ENCODE measurements around the gene FOXA1. TPM values are rescaled to one million over a fixed set of nuclear protein-coding genes. Genes with fewer than 3 reads are reported as not detected.
"Not testable (repeated sequence)": the region's sequence is repeated elsewhere in the genome, so short reads cannot be mapped to it uniquely, and the experiment has no call there.

Gene FOXA1
- total RNA-seq, 1 donor from 2014 or later, result 0.40 TPM

DNA sequence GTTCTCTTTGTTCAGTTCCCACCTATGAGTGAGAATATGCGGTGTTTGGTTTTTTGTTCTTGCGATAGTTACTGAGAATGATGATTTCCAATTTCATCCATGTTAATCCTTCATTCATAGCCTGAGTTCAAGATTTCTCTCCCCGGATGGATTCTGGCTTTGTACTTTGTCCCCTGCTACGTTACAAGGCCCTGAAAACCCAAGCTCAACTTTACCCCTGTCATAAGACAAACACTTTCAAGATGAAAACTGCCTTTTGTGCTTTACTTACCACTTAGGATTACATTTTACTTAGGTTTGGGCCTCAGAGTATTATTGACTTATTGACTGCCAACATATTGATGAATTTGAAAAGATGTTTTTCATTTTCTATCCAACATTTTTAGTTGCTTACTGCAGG lies 36.3 kb downstream of the FOXA1 start:
- no peak for DNase-seq (ENCODE audit: low read depth)

DNA sequence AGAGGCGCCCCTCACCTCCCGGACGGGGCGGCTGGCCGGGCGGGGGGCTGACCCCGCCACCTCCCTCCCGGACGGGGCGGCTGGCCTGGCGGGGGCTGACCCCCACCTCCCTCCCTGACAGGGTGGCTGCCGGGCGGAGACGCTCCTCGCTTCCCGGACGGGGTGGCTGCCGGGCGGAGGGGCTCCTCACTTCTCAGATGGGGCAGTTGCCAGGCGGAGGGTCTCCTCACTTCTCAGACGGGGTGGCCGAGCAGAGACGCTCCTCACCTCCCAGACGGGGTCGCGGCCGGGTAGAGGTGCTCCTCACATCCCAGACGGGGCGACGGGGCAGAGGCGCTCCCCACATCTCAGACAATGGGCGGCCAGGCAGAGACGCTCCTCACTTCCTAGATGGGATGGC lies 39.5 kb downstream of the FOXA1 start:
- DNase-seq (ENCODE audit: low read depth), result not testable (repeated sequence)

DNA sequence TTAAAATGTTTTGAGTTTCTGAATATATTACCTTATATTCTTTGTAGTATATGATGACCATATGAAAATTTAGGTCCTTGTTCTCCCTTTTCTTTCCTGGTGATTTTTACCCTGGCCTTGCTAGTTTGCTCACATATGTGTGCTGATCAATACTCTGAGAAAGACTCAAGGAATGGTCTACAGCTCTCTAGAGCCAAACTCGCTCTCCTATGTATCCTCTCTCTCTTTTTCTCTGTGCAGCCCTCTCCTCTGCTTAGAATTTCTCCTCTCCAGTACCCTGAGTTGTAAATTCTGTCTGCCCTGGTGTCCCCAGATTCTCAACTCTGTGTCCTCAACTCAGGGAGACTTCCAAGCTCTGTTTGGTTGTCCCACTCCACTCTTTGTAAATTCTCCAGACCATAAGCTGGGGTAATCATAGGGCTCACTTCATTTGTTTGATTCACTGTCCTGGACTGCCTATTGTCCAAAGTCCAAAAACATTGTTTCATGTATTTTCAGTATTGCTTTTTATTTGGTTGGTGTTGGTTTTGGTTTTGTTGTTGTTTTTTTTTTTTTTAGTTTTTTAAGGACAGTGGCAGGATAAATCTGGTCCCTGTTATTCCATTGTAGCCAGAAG lies 41.0 kb downstream of the FOXA1 start:
- DNase-seq (ENCODE audit: low read depth), result no peak

DNA sequence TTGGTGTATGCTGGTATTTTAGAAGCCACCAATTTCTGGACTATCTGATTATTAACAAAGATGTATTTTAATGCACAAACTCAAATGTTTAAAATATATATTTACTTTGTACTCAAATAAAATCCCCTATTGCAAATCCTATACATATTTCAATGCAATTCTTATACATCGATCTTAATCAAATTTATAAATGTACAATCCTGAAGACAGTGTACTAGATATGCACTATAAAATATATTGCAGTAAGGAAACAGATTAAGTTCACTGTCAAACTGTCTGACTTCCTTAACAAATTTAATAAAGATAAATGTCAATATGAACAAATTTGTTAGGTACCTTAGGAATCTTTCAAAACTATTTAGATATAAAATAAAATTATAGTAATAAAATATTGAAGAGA lies 43.9 kb downstream of the FOXA1 start:
- DNase-seq (ENCODE audit: low read depth), result no peak

DNA sequence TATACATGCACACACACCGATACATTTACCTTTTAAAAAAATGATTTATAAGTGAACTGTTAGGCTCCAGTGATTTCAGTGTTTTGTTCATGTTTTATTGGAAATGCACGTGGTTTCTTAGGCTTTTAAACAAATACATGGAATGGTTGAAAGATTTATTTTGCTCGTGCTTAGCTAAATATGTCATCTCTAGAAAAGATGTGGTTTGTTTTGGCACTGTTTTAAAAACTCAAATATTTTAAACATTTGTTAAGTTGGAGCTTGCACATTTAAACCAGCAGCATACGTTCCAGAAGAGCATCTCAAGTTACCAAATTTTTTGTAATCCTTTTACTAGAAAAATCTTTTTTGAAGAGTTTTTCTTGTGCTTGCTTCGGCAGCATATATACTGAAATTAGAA lies 44.5 kb downstream of the FOXA1 start:
- no peak for DNase-seq (ENCODE audit: low read depth)

DNA sequence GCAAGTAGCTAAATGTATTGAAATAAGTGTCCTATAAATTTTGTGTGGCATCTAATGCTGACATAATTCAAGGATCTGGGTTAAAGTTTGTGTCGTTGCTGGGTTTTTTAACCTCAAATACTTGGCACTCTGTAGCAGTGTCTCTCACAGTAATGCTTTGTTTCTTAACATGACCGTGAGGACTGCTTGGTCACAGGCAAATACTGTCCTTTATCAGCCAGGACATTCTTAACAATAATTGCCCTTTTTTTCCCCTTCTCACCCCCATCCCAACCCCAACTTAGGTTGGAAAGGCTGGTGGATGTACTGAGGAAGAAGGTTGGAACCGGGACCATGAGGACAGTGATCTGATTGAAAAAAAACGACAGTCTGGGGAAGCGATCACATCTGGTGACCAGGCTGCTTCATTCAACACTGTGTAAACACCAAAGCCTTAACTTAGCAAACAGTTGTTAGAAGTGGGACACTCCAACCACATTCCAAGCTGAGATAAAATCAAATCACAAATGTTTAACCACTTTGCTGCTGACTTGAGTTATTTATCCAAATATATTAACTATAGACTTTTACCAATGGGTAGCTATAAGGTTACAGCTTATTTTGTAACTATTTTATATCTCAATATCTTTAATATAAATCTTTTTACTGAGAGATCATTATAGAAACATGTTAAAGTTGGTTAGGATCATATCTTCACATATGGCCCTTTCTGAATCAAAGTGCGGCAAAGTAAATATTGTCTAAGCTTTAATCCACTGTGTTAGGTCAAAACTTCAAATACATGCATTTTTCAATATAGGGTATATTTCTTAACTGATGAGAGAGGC lies 48.2 kb downstream of the FOXA1 start:
- no peak for DNase-seq (ENCODE audit: low read depth)

DNA sequence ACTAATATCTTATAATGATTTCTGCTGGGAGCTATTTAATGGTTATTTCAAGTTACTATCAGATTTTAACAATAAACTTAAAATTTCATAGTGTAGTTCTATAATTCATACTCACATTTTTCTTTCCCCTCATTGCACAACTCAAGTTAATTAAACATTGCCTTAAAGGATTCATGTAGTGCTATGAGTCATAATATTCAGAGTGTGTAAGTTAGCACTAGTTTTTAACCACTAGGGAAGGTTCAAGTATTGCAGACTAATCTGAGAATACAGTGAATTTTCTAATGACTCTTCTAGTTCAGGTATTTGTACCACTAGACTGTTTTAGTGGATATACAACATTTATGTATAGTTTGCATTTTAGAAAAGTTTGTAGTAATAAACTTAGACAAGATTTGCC lies 49.9 kb downstream of the FOXA1 start:
- DNase-seq (ENCODE audit: low read depth), result peak; percentile 11

DNA sequence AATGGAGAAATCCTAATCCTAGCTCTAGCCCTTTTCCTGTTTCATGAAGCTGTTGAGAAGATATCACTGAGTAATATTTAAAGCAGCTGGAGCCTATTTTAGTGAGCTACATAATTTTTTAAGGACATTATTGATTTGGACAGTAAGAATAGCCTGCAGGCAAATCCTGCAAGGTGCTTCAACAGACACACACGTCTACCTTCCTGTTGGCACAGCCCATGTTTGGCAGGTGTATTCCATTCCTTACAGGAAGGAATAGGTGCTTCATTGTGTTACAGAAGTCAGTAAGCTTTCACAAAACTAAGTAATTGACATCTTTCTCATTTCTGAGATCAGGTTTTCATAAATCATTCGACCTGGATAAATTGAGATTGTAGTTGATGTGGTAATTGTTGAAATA lies 50.6 kb downstream of the FOXA1 start:
- DNase-seq (ENCODE audit: low read depth), result no peak

DNA sequence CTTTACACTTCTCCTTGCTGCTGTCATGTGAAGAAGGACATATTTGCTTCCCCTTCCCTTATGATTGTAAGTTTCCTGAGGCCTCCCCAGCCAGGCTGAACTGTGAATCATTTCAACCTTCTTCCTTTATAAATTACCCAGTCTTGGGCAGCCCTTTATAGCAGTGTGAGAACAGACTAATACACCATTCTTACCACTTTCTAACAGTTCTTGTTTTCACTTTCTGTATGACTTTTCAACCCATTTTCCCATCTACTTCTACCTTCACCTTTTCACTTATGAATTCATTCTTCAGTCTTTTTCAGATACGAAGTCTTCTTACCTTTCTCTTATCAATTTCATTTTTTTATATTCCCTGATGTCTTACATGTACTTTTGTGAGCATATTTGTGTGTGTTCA lies 55.1 kb downstream of the FOXA1 start:
- no peak for DNase-seq (ENCODE audit: low read depth)

Other genes starting within 250 kb of the FOXA1 start
- 0.30 and 1.6 TPM in 2 replicates for gene TTC6, start 380 bp upstream of the FOXA1 start, total RNA-seq